Central memory CD8-positive, alpha-beta T cell (primary cell): ENCODE data around the gene MBD3L2B.
"Not testable (repeated sequence)": the region's sequence is repeated elsewhere in the genome, so short reads cannot be mapped to it uniquely, and the experiment has no call there.

Source experiments
- ATAC-seq: fragments of 150-1000 bp; cut with Tn5 transposase; replicated peaks from 2 replicates; pipeline ENCODE4 v1.10.0; 2022; ENCODE audit warnings: mild to moderate bottlenecking, moderate FRiP score, moderate number of reproducible peaks; ENCODE audit not compliant: poor library complexity, severe bottlenecking; ENCODE audit errors: extremely low read depth
- DNase-seq, 2 donors: peaks; one replicate each; pipeline ENCODE4 v3.0.0; 2021; ENCODE audit warnings: low spot score in 2 of 2
- H3K27ac Mint-ChIP-seq: one replicate; pipeline ENCODE4 v1.8.0; 2022; ENCODE audit warnings: low read depth, mild to moderate bottlenecking, moderate library complexity, mixed read lengths
- H3K27me3 Mint-ChIP-seq: one replicate; pipeline ENCODE4 v1.8.0; 2022; ENCODE audit warnings: mixed read lengths
- H3K36me3 Mint-ChIP-seq: one replicate; pipeline ENCODE4 v1.8.0; 2022; ENCODE audit warnings: mild to moderate bottlenecking, moderate library complexity, mixed read lengths; ENCODE audit not compliant: insufficient read depth
- H3K4me1 Mint-ChIP-seq: one replicate; pipeline ENCODE4 v1.8.0; 2022; ENCODE audit warnings: mixed read lengths
- H3K4me3 Mint-ChIP-seq: one replicate; pipeline ENCODE4 v1.8.0; 2022; ENCODE audit warnings: mild to moderate bottlenecking, moderate library complexity, mixed read lengths
- H3K9me3 Mint-ChIP-seq: one replicate; pipeline ENCODE4 v1.8.0; 2022; ENCODE audit warnings: mixed read lengths

MBD3L2B gene

DNA sequence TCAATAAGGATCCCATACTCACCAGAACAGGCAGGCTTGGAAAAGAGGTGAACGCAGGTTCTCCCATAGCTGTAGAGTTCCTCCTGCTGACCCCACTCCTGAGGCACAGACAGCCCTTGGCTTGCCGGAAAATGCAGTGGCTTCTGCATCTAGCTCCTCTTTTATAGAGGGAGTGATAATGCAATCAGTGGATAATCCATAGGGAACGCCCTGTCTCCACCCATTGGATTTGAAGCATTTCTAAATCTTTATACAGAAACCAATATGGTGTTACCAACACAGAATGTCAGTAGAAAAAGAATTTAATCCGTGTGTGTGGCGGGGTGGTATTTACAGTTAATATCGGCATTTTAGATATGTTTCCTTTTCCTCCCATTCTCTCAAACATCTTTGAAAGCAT is at the start of gene MBD3L2B:
Gene MBD3L2B, minus strand, starts transcription at position 101 of the 400 bp plus-strand sequence. Its CDS starts 34 bp downstream, at position 67.
- not testable (repeated sequence) for H3K27me3 Mint-ChIP-seq, DNase-seq, ATAC-seq, H3K27ac Mint-ChIP-seq, H3K36me3 Mint-ChIP-seq, H3K4me1 Mint-ChIP-seq, H3K4me3 Mint-ChIP-seq, H3K9me3 Mint-ChIP-seq

DNA sequence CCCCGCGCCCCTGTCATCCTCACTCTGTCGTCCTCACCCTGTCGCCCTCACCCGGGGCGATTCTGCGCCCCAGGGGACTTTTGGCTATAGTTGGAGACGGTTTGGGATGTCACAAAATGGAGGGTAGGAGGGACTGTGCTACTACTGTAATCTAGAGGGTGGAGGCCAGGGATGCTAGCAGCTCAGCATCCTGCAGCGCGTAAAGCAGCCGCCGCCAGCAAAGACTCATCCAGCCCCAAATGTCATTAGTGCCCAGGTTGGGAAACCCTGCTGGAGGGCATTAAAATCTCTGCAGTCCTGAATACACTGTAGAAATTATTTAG is 48.6 kb upstream of the MBD3L2B start:
- no peaks in the 10 kb centered on the region for H3K9me3 Mint-ChIP-seq
- peak overlapping the region; percentile 91 for H3K27ac Mint-ChIP-seq
- ATAC-seq (peak; percentile 22), DNase-seq (no peak)
- peaks cover 24% of the 10 kb centered on the region for H3K4me1 Mint-ChIP-seq
- peak overlapping the region; percentile 90 for H3K4me3 Mint-ChIP-seq
- peaks cover 45% of the 10 kb centered on the region for H3K36me3 Mint-ChIP-seq
- H3K27me3 Mint-ChIP-seq: no peaks in the 10 kb centered on the region

DNA sequence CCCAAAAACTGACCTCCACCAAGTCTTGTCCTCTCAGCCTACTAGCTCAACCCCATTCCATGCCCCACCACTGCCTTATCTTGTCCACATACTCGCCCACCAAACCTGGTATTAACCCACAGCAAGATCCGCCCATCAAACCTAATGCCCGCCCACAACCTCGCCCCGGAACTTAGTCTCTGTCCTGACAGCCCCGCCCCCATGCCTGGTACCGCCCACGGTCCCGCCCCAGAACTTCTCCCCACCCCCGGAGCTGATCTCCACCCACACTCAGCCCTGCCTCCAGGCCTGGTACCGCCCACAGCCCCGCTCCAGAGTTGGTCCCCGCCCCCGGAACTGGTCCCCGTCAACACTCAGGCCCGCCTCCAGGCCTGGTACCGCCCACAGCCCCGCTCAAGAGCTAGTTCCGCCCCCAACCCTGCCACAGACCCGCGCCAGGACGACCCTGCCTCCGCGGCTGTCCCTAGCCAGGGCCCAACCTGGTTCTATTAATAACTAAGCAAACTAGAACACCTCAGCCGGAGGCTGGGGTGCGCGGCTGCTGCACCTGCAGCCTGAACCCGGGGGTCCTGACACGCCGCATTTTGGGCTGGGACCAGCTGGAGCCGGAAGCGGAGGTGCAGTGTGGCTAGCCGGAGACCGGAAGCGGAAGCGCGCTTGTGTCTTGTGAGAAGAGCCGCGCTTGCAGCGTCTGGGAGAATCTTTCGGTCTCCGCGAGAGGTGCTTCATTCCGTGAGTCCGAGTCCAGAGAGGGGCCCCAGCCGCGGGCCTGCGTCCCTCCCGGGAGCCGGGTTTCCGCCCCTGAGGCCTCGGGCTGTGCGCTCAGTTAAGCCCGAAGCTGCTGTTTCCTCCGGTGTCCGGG is 48.0 kb upstream of the MBD3L2B start, which contains the start of gene ZNF557:
Gene ZNF557, plus strand, starts transcription at position 662 of the 862 bp plus-strand sequence. CDS start 5,372 bp downstream, outside the sequence.
- peaks cover 39% of the 10 kb centered on the region for H3K36me3 Mint-ChIP-seq
- H3K9me3 Mint-ChIP-seq: no peaks in the 10 kb centered on the region
- no peaks in the 10 kb centered on the region for H3K27me3 Mint-ChIP-seq
- H3K4me3 Mint-ChIP-seq: peak within 1 kb of the TSS; percentile 90
- DNase-seq: peak; percentile 98 to 99
- peak; percentile 95 for ATAC-seq
- H3K27ac Mint-ChIP-seq: peak within 1 kb of the TSS; percentile 91
- H3K4me1 Mint-ChIP-seq: peaks cover 20% of the 10 kb centered on the region

DNA sequence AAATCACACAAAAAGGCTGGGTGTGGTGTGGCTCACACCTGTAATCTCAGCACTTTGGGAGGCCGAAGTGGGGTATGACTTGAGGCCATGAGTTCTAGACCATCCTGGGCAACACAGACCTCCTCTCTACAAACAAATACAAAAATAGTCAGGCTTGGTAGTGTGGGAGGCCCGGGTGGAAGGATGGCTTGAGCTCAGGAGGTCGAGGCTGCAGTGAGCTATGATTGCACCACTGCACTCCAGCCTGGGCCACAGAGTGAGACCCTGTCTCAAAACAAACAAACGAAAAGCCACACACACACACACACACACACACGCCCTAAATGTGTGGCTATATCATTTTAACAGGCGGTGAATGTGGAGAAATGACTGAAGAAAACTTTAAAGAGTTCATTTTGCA is 47.4 kb upstream of the MBD3L2B start:
- Mint-ChIP-seq H3K4me1 (peaks cover 18% of the 10 kb centered on the region), H3K36me3 (peaks cover 32% of the 10 kb centered on the region), H3K4me3 (peak overlapping the region; percentile 90), H3K9me3 (no peaks in the 10 kb centered on the region), H3K27ac (peak overlapping the region; percentile 91), H3K27me3 (no peaks in the 10 kb centered on the region)
- DNase-seq (no peak), ATAC-seq (no peak)

DNA sequence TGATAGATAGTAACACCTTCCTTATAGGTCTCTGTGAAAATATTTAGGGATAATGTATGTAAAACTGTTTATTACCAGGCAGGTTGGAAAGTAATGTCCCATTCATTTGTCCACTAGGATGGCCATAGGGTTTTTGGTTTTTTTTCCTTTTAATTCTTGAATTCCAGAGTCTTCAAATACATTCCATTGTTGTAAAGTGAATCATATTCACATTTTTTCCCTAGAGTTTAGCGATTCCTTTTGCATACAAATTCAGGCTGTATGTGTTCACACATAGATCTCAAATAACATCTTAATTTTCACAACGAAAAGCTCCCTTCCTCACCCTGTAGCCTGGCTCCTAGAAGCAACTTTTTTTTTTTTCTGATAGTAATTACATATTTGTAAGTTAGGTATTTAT is 46.5 kb upstream of the MBD3L2B start:
- H3K27ac Mint-ChIP-seq: no peak overlapping the region
- H3K27me3 Mint-ChIP-seq: no peaks in the 10 kb centered on the region
- no peak for DNase-seq
- no peak for ATAC-seq
- peaks cover 24% of the 10 kb centered on the region for H3K36me3 Mint-ChIP-seq
- H3K4me3 Mint-ChIP-seq: no peak overlapping the region
- H3K9me3 Mint-ChIP-seq: no peaks in the 10 kb centered on the region
- H3K4me1 Mint-ChIP-seq: peaks cover 17% of the 10 kb centered on the region

DNA sequence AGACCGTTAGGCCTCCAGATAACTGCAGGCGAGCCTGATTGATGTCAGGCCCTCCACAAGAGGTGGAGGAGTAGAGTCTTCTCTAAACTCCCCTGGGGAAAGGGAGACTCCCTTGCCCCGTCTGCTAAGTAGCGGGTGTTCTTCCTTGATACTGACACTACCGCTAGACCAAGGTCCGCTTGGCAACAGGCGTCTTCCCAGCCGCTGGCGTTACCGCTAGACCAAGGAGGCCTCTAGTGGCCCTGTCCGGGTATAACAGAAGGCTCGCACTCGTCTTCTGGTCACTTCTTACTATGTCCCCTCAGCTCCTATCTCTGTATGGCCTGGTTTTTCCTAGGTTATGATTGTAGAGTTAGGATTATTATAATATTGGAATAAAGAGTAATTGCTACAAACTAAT is 45.9 kb upstream of the MBD3L2B start:
- Mint-ChIP-seq H3K4me1 (peaks cover 11% of the 10 kb centered on the region), H3K36me3 (peaks cover 19% of the 10 kb centered on the region)
- H3K4me3 Mint-ChIP-seq, H3K27me3 Mint-ChIP-seq, H3K9me3 Mint-ChIP-seq, H3K27ac Mint-ChIP-seq, DNase-seq, ATAC-seq: not testable (repeated sequence)

DNA sequence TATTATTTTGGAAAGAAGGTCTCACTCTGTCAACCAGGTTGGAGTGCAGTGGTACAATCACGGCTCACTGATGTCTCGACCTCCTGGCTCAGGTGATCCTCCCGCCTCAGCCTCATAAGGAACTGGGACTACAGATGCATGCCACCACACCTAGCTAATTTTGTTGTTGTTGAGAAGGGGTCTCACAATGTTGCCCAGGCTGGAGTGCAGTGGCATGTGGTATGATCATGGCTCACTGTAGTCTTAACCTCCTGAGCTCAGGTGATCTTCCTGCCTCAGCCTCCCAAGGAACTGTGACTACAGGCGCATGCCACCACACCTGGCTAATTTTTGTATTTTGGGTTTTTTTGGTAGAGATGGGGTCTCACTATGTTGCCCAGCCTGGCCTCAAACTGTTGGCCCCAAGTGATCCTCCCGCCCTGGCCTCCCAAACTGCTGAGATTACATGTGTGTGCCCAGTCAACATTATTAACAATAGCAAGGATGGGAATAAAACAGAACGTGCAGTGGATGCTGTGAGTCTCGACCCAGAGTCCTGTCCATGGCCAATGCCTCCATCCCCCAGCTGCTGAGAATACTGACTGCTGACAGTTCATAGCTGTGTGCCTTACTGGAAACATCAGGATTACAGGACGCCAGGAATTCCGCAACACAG is 42.7 kb upstream of the MBD3L2B start:
- Mint-ChIP-seq H3K4me1 (peaks cover 2% of the 10 kb centered on the region), H3K27ac (no peak overlapping the region), H3K9me3 (no peaks in the 10 kb centered on the region), H3K4me3 (no peak overlapping the region), H3K36me3 (no peaks in the 10 kb centered on the region), H3K27me3 (no peaks in the 10 kb centered on the region)
- no peak for ATAC-seq
- DNase-seq: no peak

DNA sequence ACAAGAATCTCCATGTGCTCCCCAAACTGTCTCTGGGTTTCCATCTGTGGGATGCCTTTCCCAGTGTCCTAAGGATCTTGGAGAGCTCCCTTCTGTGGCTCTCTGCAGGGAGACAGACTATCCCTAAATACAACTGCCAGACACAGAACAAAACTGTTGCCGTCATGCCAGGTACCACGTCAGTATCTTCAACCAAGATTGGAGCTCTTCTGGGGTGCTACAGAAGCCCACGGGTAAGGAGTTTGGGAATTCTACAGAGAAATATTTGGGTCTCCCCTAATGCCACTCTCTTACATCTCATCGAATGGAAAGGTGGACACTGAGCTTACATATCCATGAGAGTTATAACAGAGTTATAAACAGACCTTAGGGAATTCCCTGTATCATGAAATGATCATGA is 42.1 kb upstream of the MBD3L2B start:
- ATAC-seq: no peak
- DNase-seq: no peak
- no peaks in the 10 kb centered on the region for H3K9me3 Mint-ChIP-seq
- no peaks in the 10 kb centered on the region for H3K36me3 Mint-ChIP-seq
- no peaks in the 10 kb centered on the region for H3K4me1 Mint-ChIP-seq
- no peak overlapping the region for H3K4me3 Mint-ChIP-seq
- no peak overlapping the region for H3K27ac Mint-ChIP-seq
- no peaks in the 10 kb centered on the region for H3K27me3 Mint-ChIP-seq

DNA sequence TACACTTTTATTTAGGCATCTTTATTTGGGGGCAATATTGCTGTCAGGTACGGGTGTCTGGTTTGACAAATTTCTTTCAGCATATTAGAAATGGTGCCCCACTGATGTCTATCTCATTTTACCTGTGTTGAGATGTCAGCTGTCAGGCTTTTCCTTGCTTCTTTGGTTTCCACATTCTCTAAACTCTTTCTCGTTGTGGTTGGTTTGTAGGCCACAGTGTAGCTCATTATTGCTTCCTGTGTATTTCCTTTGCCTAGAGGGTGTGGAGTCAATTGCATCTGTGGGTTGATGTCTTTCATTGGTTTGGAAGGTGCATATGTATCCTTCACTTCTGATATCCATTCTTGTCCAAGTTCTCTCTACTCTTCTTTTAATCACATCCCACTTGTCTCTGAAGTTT is 38.7 kb upstream of the MBD3L2B start:
- peak; percentile 83 for ATAC-seq
- not testable (repeated sequence) for DNase-seq, H3K27ac Mint-ChIP-seq, H3K9me3 Mint-ChIP-seq, H3K27me3 Mint-ChIP-seq, H3K4me3 Mint-ChIP-seq, H3K4me1 Mint-ChIP-seq, H3K36me3 Mint-ChIP-seq

DNA sequence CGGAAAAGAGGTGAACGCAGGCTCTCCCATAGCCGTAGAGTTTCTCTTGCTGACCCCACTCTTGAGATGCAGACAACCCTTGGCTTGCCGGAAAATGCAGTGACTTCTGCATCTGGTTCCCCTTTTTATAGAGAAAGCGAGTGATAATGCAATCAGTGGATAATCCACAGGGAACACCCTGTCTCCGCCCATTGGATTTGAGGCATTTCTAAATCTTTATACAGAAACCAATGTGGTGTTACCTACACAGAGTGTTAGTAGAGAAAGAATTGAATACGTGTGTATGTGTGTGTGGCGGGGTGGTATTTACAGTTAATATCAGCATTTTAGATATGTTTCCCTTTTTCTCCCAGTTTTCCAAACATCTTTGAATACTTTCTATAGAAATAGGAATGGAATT is 37.3 kb upstream of the MBD3L2B start, which contains the start of gene MBD3L3:
Gene MBD3L3, minus strand, starts transcription at position 101 of the 400 bp plus-strand sequence. Its CDS starts 71 bp downstream, at position 30.
- not testable (repeated sequence) for H3K27me3 Mint-ChIP-seq, ATAC-seq, DNase-seq, H3K9me3 Mint-ChIP-seq, H3K4me1 Mint-ChIP-seq, H3K27ac Mint-ChIP-seq, H3K36me3 Mint-ChIP-seq, H3K4me3 Mint-ChIP-seq

DNA sequence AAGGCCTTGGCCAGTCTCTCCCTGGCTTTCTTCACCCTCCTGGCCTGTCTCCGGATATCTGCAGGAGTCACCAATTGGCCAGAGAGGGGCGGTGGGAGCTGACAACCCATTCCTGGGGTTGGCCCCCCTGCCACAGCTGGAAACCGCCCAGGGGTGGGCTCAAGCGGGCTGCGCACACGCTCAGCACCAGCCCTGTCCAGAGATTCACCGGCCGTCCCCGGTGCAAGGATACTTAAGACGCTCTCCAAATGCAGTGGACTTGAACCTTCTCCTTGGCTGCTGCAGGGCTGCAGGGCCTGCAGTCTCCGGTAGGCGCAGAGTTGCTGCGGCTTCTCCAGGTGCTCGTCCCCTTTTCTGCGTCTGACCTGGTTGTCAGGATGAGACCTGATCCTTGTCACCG is 35.1 kb upstream of the MBD3L2B start:
- not testable (repeated sequence) for H3K36me3 Mint-ChIP-seq, H3K27ac Mint-ChIP-seq, H3K27me3 Mint-ChIP-seq, DNase-seq, H3K4me1 Mint-ChIP-seq, H3K9me3 Mint-ChIP-seq, H3K4me3 Mint-ChIP-seq, ATAC-seq

DNA sequence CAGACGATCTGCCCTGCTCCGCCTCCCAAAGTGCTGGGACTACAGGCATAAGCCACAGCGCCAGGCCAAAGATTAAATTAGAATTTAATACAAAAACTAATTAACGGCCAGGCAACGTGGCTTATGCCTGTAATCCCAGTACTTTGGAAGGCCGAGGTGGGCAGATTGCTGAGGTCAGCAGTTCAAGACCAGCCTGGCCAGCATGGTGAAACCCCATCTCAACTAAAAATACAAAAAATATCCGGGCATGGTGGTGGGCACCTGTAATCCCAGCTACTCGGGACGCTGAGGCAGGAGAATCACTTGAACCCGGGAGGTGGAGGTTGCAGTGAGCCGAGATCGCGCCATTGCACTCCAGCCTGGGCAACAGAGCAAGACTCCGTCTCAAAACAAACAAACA is 34.4 kb upstream of the MBD3L2B start:
- not testable (repeated sequence) for H3K27ac Mint-ChIP-seq, H3K9me3 Mint-ChIP-seq, DNase-seq, H3K4me3 Mint-ChIP-seq, H3K36me3 Mint-ChIP-seq, H3K4me1 Mint-ChIP-seq, ATAC-seq, H3K27me3 Mint-ChIP-seq
